Endothelial cell of umbilical vein (primary cell): ENCODE data around the gene SMC3. TPM values are rescaled to one million over a fixed set of nuclear protein-coding genes. Genes with fewer than 3 reads are reported as not detected.

ENCODE experiments used
- BruUV-seq: library from RNA; stranded (reverse); fragments of 400-500 nt; replicated peaks from 2 replicates; lab custom pipeline; 2021; lab: Mats Ljungman, UMichigan
- CTCF ChIA-PET: fragments of 300-600, 350-600 bp; sonication (Branson Sonifier 250); formaldehyde crosslinking; loops from one replicate; lab custom pipeline; 2021; ENCODE audit warnings: antibody characterized with exemption, inconsistent platforms; lab: Charles Lee
- POLR2A ChIA-PET: fragments of 300-600, 350-600 bp; sonication (Branson Sonifier 250); formaldehyde crosslinking; loops from one replicate; lab custom pipeline; 2021; ENCODE audit warnings: antibody characterized with exemption, inconsistent platforms; lab: Charles Lee
- DNase-seq: peaks from one replicate; pipeline ENCODE4 v3.0.0-alpha.2; 2011; ENCODE audit warnings: low read depth, low spot score
- FAIRE-seq: peaks from 2 replicates; lab custom pipeline; 2011; peaks lifted over from hg19 to GRCh38; lab: Jason Lieb, UNC
- H2AFZ ChIP-seq: 2 replicates; pipeline ENCODE4 v1.6.0; 2012; ENCODE audit warnings: low read depth, low read length, control low read depth, inconsistent platforms
- H3K27ac ChIP-seq: 2 replicates; pipeline ENCODE4 v1.5.1; 2011; ENCODE audit warnings: low read depth, mild to moderate bottlenecking, control low read depth, low read length, moderate library complexity; ENCODE audit not compliant: insufficient read depth
- H3K27me3 ChIP-seq, 2 experiments: 2 replicates each; pipeline versions ENCODE4 v1.6.0 to v1.6.1; 2011; ENCODE audit warnings: low read length in 2 of 2, mixed read lengths in 1 of 2; ENCODE audit not compliant: control insufficient read depth in 2 of 2, insufficient read depth in 2 of 2
- H3K36me3 ChIP-seq, 2 experiments: 2 replicates in 1 of 2; 3 replicates in 1 of 2; pipeline ENCODE4 v1.5.1; 2011; ENCODE audit warnings: low read length in 2 of 2, mild to moderate bottlenecking in 1 of 2, moderate library complexity in 1 of 2; ENCODE audit not compliant: control insufficient read depth in 2 of 2, insufficient read depth in 2 of 2; ENCODE audit errors: extremely low read depth in 1 of 2
- H3K4me1 ChIP-seq: 3 replicates; pipeline ENCODE4 v1.5.1; 2011; ENCODE audit warnings: mild to moderate bottlenecking, low read length; ENCODE audit not compliant: control insufficient read depth, insufficient read depth; ENCODE audit errors: extremely low read depth
- H3K4me2 ChIP-seq: 2 replicates; pipeline ENCODE4 v1.6.1; 2011; ENCODE audit warnings: low read length, control low read depth, mixed read lengths; ENCODE audit not compliant: insufficient read depth
- H3K4me3 ChIP-seq, 3 experiments: fragments of 200-600 bp in 1 of 3; sonication (generic), shearing (Covaris generic) in 1 of 3; replicated peaks in 1 of 3; 2 replicates each; pipeline ENCODE4 v1.5.1; 2011 to 2016; ENCODE audit warnings: control low read depth in 3 of 3, low read length in 3 of 3, mild to moderate bottlenecking in 2 of 3, inconsistent platforms in 1 of 3, low read depth in 1 of 3, moderate library complexity in 1 of 3; ENCODE audit not compliant: insufficient read depth in 1 of 3
- H3K79me2 ChIP-seq: 2 replicates; pipeline ENCODE4 v1.6.0; 2012; ENCODE audit warnings: low read length, inconsistent platforms; ENCODE audit not compliant: control insufficient read depth, insufficient read depth
- H3K9ac ChIP-seq: replicated peaks from 2 replicates; pipeline ENCODE3; 2011; ENCODE audit warnings: low read length, control low read depth; ENCODE audit not compliant: insufficient read depth; ENCODE audit errors: extremely low read depth
- H3K9me1 ChIP-seq: replicated peaks from 3 replicates; pipeline ENCODE4 v1.6.0; 2011; ENCODE audit warnings: mild to moderate bottlenecking, low read length; ENCODE audit not compliant: control insufficient read depth, insufficient read depth; ENCODE audit errors: extremely low read depth
- H3K9me3 ChIP-seq: replicated peaks from 2 replicates; pipeline ENCODE4 v1.5.1; 2012; ENCODE audit warnings: low read length, inconsistent platforms; ENCODE audit not compliant: control insufficient read depth, insufficient read depth
- H4K20me1 ChIP-seq: replicated peaks from 2 replicates; pipeline ENCODE3; 2011; ENCODE audit warnings: mild to moderate bottlenecking, low read length; ENCODE audit not compliant: control insufficient read depth, insufficient read depth; ENCODE audit errors: extremely low read depth
- EZH2 ChIP-seq: IDR thresholded peaks from 2 replicates; pipeline ENCODE4 v1.6.1; 2012; ENCODE audit warnings: borderline replicate concordance, low read depth, mild to moderate bottlenecking, moderate library complexity, low read length, inconsistent platforms; ENCODE audit not compliant: severe bottlenecking
- FOS ChIP-seq: IDR thresholded peaks from 2 replicates; pipeline ENCODE4 v1.6.1; 2011; ENCODE audit warnings: mild to moderate bottlenecking, low read length, moderate library complexity, borderline replicate concordance; ENCODE audit not compliant: insufficient read depth
- GATA2 ChIP-seq: IDR thresholded peaks from 2 replicates; pipeline ENCODE4 v1.7.0; 2011; ENCODE audit warnings: low read depth, mild to moderate bottlenecking, moderate library complexity, mixed read lengths, low read length; ENCODE audit not compliant: insufficient read length, insufficient read depth
- JUN ChIP-seq: IDR thresholded peaks from 2 replicates; pipeline ENCODE4 v1.6.1; 2011; ENCODE audit warnings: borderline replicate concordance, low read depth; ENCODE audit not compliant: insufficient read length, insufficient read depth
- MYC ChIP-seq: IDR thresholded peaks from one replicate; pipeline ENCODE4 v1.6.1; 2011; ENCODE audit warnings: mild to moderate bottlenecking, low read depth, low read length
- POLR2A ChIP-seq: IDR thresholded peaks from 2 replicates; pipeline ENCODE4 v1.6.1; 2012; ENCODE audit warnings: low read depth, mild to moderate bottlenecking, control low read depth, low read length
- POLR2AphosphoS5 ChIP-seq: IDR thresholded peaks from 2 replicates; pipeline ENCODE4 v1.6.1; 2012; ENCODE audit warnings: low read depth, mild to moderate bottlenecking, control low read depth, low read length, moderate library complexity; ENCODE audit not compliant: insufficient read depth
- dilution Hi-C: fragments of 300-500 bp; cut with MboI; formaldehyde crosslinking; loops from one replicate; pipeline ENCODE4 v1.15.0; 2019; ENCODE audit warnings: low sequenced_read_pairs; ENCODE audit not compliant: extremely low pct_ligation_motif_present
- intact Hi-C: fragments of 100-400 bp; cut with micrococcal nuclease; formaldehyde crosslinking; loops from one replicate; pipeline ENCODE4 v1.10.0; 2022
- polyA plus RNA-seq, 4 experiments: library from polyadenylated mRNA; depleted of rRNA in 3 of 4; stranded (reverse) in 3 of 4; unstranded in 1 of 4; fragments of >200 nt; gene quantifications; 2 replicates each; pipeline versions ENCODE4 v1.2.1 to v1.2.3, GENCODE V29; 2011 to 2012; ENCODE audit warnings: missing spikeins in 1 of 4
- total RNA-seq: library from RNA; stranded (reverse); gene quantifications from 2 replicates; pipeline ENCODE4 v1.2.3, GENCODE V29; 2021
- TF ChIP-seq, protein P1 (sequence below), 2 donors: IDR thresholded peaks; 1 replicate in 1 of 2; 2 replicates in 1 of 2; pipeline ENCODE4 v1.5.1; 2011; ENCODE audit warnings: low read length in 2 of 2, mild to moderate bottlenecking in 2 of 2, moderate library complexity in 2 of 2, control low read depth in 1 of 2, inconsistent platforms in 1 of 2, low read depth in 1 of 2; ENCODE audit not compliant: insufficient read depth in 1 of 2; ENCODE audit errors: extremely low read depth in 1 of 2
- TF ChIP-seq, protein P2 (sequence below): IDR thresholded peaks from 2 replicates; pipeline ENCODE4 v1.6.1; 2011; ENCODE audit not compliant: insufficient read depth, insufficient read length

The SMC3 gene
- total and polyA plus RNA-seq, 2 donors (not counting 3 experiments of a cell fraction or from before 2014, with no cell fraction given): 5.5 to 44.2 TPM

DNA sequence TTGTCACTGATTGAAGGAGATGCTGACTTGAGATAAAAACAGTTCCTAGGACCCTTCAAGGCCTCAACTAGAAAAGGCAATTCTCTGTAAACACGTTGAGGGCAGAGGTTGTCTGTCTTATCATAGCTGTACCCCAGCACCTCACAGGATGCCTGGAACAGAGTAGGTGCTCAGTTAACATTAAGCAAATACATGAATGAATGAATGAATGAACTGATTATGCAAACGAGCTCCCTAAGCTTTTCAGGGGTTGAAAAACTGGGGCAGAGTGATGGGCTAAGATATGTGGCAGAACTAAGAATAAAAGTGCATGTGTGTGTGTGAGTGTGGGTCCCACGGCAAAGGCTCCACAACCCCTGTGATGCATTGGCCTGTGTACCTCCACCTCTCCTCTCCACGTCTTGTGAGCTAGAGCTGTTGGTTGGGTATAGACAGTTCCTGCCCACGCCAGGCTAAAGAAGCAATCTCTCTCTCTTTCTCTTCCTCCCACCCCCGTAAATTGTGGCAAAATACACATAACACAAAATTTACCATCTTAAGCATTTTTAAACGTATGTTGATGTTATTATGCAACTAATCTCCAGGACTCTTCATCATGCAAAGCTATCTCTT is 20.9 kb upstream of the SMC3 start:
- Histone ChIP-seq H3K4me2 (no peak overlapping the region), H3K9me1 (no peaks in the 10 kb centered on the region), H4K20me1 (no peaks in the 10 kb centered on the region), H3K27ac (no peak overlapping the region), H3K36me3 (no peaks in the 10 kb centered on the region), H2AFZ (no peak overlapping the region), H3K79me2 (no peaks in the 10 kb centered on the region), H3K4me3 (no peak overlapping the region), H3K9me3 (no peaks in the 10 kb centered on the region), H3K9ac (no peak overlapping the region), H3K27me3 (peaks cover 0 to 4% of the 10 kb centered on the region in 2 experiments), H3K4me1 (peaks cover 13% of the 10 kb centered on the region)
- ChIA-PET POLR2A (interaction anchor here (1.0 to 1.3 kb wide), 3 partner anchors 48 to 242 kb away, joined by 3 read pairs; partner anchors contain the start of gene SMNDC1), CTCF (interaction anchor here (0.6 to 5.2 kb wide), 38 partner anchors 10 to 1591 kb away, joined by 3 to 95 read pairs (median 4); partner anchors contain the start of gene SMNDC1)
- FAIRE-seq (no peak), DNase-seq (no peak)
- BruUV-seq: no TSS peak
- intact Hi-C loops (loop anchor here (1.0 kb wide), 7 partner anchors 49 to 240 kb away; partner anchors contain the start of gene DUSP5), dilution Hi-C loops (no loop called here)
- no peak for TF ChIP-seq POLR2AphosphoS5
- TF ChIP-seq, protein P1, sequence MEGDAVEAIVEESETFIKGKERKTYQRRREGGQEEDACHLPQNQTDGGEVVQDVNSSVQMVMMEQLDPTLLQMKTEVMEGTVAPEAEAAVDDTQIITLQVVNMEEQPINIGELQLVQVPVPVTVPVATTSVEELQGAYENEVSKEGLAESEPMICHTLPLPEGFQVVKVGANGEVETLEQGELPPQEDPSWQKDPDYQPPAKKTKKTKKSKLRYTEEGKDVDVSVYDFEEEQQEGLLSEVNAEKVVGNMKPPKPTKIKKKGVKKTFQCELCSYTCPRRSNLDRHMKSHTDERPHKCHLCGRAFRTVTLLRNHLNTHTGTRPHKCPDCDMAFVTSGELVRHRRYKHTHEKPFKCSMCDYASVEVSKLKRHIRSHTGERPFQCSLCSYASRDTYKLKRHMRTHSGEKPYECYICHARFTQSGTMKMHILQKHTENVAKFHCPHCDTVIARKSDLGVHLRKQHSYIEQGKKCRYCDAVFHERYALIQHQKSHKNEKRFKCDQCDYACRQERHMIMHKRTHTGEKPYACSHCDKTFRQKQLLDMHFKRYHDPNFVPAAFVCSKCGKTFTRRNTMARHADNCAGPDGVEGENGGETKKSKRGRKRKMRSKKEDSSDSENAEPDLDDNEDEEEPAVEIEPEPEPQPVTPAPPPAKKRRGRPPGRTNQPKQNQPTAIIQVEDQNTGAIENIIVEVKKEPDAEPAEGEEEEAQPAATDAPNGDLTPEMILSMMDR (IDR thresholded peaks at IDR 0.05; ENCODE audit: extremely low read depth in 1 of 2, insufficient read depth in 1 of 2, low read depth in 1 of 2, low read length in 2 of 2): no peak
- TF ChIP-seq JUN: no peak
- TF ChIP-seq EZH2: no peak
- TF ChIP-seq GATA2: no peak
- TF ChIP-seq FOS: no peak
- TF ChIP-seq MYC: no peak
- TF ChIP-seq POLR2A: no peak
- TF ChIP-seq, protein P2, sequence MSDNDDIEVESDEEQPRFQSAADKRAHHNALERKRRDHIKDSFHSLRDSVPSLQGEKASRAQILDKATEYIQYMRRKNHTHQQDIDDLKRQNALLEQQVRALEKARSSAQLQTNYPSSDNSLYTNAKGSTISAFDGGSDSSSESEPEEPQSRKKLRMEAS: no peak
